ENCODE results near the gene SASH1.
A peak's percentile ranks its signal among the peaks of the same experiment; 100 is the strongest.

The SASH1 gene

DNA sequence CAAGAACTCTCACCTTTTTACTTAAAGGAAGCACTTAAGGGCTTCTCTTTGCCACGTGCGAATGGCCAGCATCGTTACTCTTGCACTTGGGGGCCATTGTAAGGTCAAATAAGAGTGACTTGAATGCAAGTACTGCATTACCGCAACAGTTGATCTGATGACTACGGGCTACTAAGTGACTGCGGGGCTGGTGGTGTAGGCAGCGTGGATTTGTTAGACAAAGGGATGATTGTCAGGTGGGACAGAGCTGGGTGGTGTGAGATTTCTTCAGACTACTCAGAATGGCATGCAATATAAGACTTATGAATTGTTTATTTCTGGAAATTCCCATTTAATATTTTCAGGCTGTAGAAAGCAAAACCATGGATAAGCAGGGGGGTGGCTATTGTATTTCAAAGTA is 204.5 kb downstream of the SASH1 start:
- DNase-seq (ENCODE audit: low spot score): no peak

- DNase-seq (ENCODE audit: low spot score): no peak
These were observed 205.6 kb downstream of the SASH1 start for GRCh38 chr6:148548065-148548748.

DNA sequence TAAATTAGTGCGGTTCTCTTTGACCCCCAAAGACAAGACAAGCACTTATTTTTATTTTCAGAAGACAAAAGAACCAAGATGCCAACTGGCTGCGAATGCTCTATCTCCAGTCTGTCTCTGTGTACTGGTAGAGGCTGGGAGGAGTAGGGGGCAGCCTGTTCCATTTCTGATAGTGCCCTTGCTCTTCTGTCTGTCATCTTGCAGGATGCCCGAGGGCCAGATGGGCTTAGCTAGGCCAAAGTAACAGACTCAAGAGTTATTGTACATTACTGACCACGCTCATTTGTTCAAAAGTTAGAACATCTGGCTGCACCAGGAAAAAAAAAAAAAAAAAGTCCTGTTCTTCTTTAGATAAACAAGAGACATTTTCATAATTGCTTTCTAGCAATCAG is 206.1 kb downstream of the SASH1 start:
- DNase-seq (ENCODE audit: low spot score): no peak

- no peak for DNase-seq (ENCODE audit: low spot score)
These were observed 207.9 kb downstream of the SASH1 start for GRCh38 chr6:148550569-148550968.

DNA sequence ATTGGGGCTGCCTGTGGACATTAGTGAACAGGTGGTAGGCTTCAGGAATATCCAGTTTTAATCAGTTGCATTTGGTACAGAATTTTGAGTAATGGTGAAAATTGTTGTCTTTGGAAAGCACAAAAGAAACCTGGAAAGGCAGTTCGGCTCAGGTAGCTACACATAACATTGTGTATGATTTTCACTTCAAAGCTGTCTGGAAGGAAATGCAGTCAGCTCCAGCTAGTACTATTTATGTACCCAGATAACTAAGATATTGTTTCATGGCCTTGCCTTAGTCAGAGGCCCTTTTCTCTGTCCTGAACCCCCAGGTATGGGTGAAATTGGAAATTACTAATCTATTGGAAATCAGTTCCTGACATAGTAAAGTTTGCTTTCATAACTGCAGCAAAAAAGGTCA is 208.6 kb downstream of the SASH1 start:
- DNase-seq (ENCODE audit: low spot score): no peak

DNA sequence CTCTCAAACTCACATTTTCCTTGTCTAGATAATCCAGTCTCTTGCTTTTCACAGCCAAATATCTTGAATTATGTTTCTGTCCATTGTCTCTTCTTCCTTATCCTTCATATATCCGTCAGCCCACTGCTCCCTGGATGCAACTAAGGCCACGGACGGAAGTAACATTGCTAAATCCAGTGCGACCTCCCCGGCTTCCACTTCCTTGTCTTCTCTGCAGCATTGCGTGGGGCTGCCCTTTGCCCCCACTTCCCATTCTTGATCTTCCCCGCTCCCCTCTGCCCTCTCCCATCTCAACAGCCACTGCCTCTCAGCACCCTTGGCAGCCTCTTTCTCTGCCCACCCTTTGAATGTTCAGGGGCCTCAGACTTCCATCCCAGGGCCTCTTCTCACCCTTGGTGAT is 213.8 kb downstream of the SASH1 start:
- DNase-seq (ENCODE audit: low spot score): no peak

DNA sequence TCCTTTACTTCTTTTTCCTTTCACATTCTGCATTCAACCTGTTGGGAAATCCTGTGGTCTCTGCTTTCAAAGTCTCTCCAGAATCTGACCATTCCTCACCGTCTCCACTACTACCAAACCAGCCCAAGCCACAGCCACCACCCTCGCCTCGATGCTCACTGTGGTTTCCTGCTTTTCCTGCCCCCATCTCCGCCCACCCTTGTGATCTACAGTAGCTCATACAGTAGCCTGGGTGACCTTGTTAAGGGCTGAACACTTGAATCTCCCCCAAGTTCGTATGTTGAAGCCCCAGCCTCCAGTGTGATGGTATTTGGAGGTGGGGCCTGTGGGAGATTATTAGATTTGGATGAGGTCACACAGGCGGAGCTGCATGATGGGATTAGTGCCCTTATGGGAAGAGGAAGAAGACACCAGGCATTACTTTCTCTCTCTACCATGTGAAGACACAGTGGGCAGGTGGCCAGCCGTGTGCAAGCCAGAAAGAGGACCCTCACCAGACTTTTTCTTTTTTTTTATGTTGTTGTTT is 215.2 kb downstream of the SASH1 start:
- no peak for DNase-seq (ENCODE audit: low spot score)

GRCh38 chr6:148559848-148560433 is 217.3 kb downstream of the SASH1 start:
- DNase-seq (ENCODE audit: low spot score): peak; percentile 34

GRCh38 chr6:148561629-148562028 is 219.0 kb downstream of the SASH1 start:
- no peak for DNase-seq (ENCODE audit: low spot score)

GRCh38 chr6:148563066-148563465 is 220.4 kb downstream of the SASH1 start:
- DNase-seq (ENCODE audit: low spot score): no peak

- DNase-seq (ENCODE audit: low spot score): no peak
These were observed 221.9 kb downstream of the SASH1 start for GRCh38 chr6:148564494-148565035.

- DNase-seq (ENCODE audit: low spot score): no peak
These were observed 222.8 kb downstream of the SASH1 start for GRCh38 chr6:148565321-148565926.

DNA sequence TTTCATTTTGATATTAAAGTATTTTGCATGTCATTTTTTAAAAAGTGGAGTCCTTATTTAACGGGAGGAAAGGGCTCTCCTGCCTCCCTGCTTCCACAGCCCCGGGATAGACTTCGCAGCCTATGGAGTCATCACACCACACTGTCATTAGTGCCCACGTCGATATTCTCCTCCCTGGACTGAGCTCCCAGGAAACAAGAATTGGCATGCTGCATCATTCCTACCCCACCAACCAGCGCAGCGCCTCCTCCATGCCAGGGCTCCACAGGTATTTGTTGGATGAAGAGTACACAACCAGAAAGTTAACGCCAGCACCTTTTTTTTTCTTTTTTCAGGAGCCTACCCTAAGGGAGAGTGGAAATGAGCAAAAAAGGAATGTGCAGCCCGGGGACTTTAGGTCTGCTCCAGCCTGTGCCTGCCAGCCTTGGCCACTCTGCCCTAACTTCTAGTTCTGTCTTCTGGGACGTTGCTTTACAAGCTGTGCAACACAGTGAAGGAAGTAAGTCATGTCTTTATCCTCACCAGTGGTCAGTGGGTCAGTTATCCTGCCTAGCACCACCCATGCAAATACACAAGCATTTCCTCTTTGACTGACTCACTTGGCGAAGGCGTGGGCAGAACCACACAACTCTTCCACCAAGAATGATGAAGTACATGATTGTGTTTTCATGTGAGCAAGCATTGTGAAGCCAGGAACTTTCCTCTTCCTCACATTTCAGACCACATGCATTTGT is 223.5 kb downstream of the SASH1 start:
- no peak for DNase-seq (ENCODE audit: low spot score)

DNA sequence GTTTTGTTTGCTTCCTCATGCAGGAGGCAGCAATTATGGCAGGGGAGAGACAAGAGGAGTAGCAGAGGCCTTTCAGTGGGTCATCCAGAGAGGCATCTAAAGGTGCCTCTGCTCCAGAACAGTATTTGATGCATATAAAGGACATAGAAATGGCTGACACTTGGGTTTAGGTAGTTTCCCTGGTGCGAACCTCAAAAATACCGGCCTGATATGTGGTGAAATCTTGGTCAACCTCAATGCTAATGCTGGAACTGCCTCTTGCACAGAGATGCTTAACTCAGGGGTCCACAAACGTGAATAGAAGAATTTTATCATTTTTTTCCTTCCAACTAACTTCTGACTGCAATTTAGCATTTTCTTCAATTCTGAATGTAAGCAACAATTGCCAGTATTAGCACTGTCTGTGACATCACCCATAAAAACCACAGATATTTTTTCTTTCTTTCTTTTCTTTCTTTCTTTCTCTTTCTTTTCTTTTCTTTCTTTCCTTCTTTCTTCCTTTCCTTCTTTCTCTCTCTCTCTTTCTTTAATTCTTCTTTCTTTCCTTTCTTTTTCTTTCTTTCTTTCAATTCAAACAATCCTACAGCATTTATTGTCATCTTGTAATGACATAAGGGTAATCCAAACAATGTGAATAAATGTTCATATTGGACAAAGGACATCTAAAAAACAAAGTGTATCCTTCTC is 224.2 kb downstream of the SASH1 start:
- DNase-seq (ENCODE audit: low spot score): no peak

DNA sequence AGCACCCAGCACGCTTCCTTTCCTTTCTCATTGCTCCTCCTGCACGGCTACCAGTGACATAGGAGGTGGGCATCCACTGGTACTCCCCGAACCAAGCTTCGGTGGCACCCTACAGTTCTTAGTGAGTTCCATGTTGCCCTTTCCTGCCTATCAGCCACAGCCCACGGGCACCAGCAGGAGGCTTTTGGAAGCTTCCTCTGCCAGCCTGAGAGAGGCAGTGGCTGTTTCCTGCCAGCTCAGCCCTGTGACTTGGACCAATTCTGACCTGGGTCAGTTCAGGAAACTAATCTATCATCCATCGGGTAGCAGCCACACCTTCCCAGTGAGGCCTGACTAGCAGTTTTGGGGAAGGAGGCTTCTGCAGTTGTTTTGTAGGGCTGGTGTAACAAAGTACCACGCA is 227.8 kb downstream of the SASH1 start:
- DNase-seq (ENCODE audit: low spot score): no peak

- no peak for DNase-seq (ENCODE audit: low spot score)
These were observed 230.2 kb downstream of the SASH1 start for GRCh38 chr6:148572676-148573335.

- DNase-seq (ENCODE audit: low spot score): no peak
These were observed 231.3 kb downstream of the SASH1 start for GRCh38 chr6:148573922-148574321.

- peak; percentile 41 for DNase-seq (ENCODE audit: low spot score)
These were observed 235.2 kb downstream of the SASH1 start for GRCh38 chr6:148577687-148578488.

DNA sequence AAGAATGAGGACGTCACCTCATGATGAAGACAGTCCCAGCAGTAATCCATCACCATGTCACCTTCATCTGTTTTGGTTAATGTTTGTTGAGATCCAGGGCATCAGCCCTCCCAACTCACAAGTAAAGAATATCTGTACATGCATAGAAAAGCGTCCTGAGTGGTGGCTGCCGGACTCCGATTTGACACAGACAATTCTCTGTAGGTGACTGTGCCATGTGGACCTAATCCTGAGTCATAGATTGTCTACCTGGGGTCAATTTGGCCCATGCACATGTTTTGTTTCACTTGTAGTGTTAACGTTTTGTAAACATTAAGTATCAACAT is 235.8 kb downstream of the SASH1 start:
- DNase-seq (ENCODE audit: low spot score): no peak

Measured in SK-N-DZ (cell line).